ENCODE measurements around the gene FBXL13. TPM values are rescaled to one million over a fixed set of nuclear protein-coding genes. Genes with fewer than 3 reads are reported as not detected.
"Not testable (repeated sequence)": the region's sequence is repeated elsewhere in the genome, so short reads cannot be mapped to it uniquely, and the experiment has no call there.

FBXL13 gene
- total RNA-seq, 1 experiment from 2014 or later: 0.75 TPM

DNA sequence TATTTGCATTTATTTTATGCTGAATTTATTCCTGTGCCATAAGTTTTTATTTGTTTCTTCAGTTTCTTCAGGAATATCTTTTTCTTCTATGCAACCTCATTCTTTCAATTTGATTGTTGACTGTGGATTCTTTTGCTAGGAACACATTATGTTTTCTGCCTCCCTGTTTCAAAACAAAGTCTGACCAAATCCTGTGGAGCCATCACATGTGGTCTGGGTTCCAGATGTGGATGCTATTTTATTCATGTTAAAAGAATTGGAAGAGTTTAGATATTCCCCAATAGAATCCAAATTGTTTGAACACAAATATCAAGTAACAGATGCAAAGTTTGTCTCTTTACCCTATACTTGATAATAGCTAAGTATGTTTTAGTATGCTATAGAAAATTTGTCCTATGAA is 218.6 kb downstream of the FBXL13 start:
- Histone ChIP-seq H3K4me3 (no peak overlapping the region), H3K27me3 (no peaks in the 10 kb centered on the region), H3K27ac (no peak overlapping the region), H3K4me1 (peaks cover 18% of the 10 kb centered on the region), H3K36me3 (no peaks in the 10 kb centered on the region), H3K9me3 (replicated peaks) (peaks cover 8% of the 10 kb centered on the region)
- DNase-seq: no peak

DNA sequence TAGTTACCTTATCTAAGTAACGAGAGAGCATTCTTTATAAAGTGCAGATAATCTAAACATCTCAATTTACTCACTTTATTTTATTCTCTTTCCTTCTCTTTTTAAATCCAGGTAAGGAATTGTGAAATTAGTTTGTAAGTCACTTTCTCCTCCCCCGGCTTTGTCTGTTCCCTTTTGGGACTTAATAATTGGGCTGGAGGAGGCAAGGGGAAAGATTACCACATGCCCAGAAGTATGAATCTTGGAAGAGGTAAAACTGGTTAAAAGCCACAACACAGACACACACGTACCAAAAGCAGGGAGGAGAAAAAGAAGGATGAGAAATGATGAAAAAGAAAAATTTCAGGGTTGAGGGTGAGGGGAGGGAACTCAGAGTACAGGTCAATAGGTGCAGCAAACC is 225.1 kb downstream of the FBXL13 start:
- no peak overlapping the region for H3K4me3 ChIP-seq
- no peak for DNase-seq
- H3K9me3 ChIP-seq (replicated peaks): peaks cover 8% of the 10 kb centered on the region
- no peak overlapping the region for H3K27ac ChIP-seq
- H3K36me3 ChIP-seq: no peaks in the 10 kb centered on the region
- H3K27me3 ChIP-seq: no peaks in the 10 kb centered on the region
- no peaks in the 10 kb centered on the region for H3K4me1 ChIP-seq

DNA sequence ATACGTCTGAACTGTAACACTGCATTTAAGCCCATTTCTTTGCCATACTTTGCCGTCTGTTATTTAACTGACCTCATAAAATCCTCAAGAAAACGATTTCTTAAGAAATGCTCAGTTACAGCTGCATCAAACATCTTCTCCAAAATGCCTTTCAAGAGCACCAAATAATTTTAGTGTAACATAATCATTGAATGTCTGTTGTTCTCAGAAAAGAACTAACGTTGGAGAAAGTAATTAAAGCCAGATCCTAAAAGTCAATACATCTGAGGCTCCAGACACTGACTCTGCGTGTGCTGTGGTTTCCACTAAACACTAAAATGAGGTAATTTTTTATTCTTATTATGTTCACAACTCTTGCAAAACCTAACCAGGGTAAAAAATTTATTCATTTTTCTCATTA is 225.5 kb downstream of the FBXL13 start:
- DNase-seq: no peak
- Histone ChIP-seq H3K9me3 (replicated peaks) (peaks cover 8% of the 10 kb centered on the region), H3K27ac (no peak overlapping the region), H3K4me3 (no peak overlapping the region), H3K27me3 (no peaks in the 10 kb centered on the region), H3K36me3 (no peaks in the 10 kb centered on the region), H3K4me1 (no peaks in the 10 kb centered on the region)

DNA sequence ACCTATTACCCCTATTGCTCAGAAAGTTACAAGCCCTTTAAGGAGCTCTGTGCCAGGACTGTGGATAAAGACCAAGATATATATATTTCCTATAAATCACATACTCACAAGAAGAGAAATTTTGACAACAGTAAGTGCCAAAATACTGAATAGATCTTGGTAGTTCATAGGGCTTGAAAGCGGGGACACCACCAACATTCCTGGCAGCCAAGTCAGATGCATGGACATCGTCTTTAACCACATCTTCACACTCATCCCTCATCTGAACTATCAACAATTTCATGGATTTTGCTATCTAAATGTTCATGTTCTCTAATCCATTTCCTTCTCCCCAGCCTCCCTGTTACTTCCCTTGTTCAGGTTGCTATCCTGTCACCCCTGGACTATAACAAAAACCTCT is 229.2 kb downstream of the FBXL13 start:
- H3K27me3 ChIP-seq: no peaks in the 10 kb centered on the region
- no peak overlapping the region for H3K4me3 ChIP-seq
- no peaks in the 10 kb centered on the region for H3K9me3 ChIP-seq (replicated peaks)
- no peaks in the 10 kb centered on the region for H3K36me3 ChIP-seq
- no peak for DNase-seq
- peaks cover 16% of the 10 kb centered on the region for H3K4me1 ChIP-seq
- no peak overlapping the region for H3K27ac ChIP-seq

DNA sequence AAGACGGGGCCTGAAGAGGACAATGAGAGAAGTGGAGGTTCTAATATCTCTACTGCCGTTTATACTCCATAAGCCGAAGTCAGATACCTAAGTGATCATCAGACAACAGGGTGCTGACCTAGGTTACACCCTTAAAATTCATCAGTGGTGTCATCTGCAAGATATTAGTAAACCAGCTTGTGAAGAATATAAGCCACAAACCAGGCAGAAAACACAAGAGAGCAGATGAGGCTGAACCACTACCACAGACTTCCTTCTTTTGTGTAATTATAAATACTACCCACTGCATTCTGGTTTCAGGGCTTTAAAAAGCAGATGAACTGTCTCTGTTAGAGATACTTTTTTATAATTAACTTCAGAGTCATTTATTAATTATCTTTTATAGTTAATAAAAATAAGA is 230.7 kb downstream of the FBXL13 start:
- peaks cover 22% of the 10 kb centered on the region for H3K4me1 ChIP-seq
- no peaks in the 10 kb centered on the region for H3K27me3 ChIP-seq
- H3K36me3 ChIP-seq: no peaks in the 10 kb centered on the region
- no peak overlapping the region for H3K4me3 ChIP-seq
- no peaks in the 10 kb centered on the region for H3K9me3 ChIP-seq (replicated peaks)
- no peak for DNase-seq
- no peak overlapping the region for H3K27ac ChIP-seq

DNA sequence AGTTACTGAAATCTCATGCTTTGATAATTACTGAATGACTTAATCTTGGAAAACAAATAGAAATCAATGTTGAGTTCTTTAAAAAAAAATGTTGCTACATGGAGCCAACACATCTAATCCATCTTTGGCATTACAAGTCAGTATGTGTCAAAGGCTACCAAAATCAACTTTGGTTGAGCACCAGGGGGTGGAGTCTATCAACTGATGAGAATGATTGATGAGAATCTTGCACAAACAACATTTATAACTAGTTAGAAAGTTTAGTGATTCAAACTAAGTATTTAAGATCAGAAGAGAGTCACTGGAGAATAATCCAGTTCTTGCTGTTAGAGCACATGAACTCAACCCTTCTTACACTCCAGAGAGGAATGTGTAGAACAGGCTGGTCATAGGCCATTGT is 232.3 kb downstream of the FBXL13 start:
- H3K36me3 ChIP-seq: no peaks in the 10 kb centered on the region
- peaks cover 37% of the 10 kb centered on the region for H3K4me1 ChIP-seq
- no peak overlapping the region for H3K27ac ChIP-seq
- no peak overlapping the region for H3K4me3 ChIP-seq
- H3K9me3 ChIP-seq (replicated peaks): no peaks in the 10 kb centered on the region
- H3K27me3 ChIP-seq: no peaks in the 10 kb centered on the region
- DNase-seq: no peak

DNA sequence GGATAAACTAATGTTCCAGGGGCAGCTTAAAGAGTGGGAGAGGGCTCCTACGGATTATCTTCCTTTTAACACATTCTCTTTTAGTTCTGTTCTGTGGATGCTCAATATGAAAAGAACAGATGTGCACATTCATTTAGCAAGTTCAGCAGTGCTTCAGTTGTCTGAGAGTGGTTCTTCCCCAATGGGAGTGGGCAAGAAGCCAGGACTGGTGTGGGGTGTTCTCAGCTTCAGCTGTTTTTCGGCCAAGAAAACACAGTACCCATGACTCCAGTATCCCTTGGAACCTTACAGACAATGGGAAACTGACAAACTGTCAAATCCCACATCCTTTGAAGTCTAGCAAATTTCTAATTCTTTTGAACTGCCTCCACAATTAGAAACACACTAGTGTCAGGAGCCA is 233.3 kb downstream of the FBXL13 start:
- no peaks in the 10 kb centered on the region for H3K27me3 ChIP-seq
- DNase-seq: peak; percentile 93 to 98

DNA sequence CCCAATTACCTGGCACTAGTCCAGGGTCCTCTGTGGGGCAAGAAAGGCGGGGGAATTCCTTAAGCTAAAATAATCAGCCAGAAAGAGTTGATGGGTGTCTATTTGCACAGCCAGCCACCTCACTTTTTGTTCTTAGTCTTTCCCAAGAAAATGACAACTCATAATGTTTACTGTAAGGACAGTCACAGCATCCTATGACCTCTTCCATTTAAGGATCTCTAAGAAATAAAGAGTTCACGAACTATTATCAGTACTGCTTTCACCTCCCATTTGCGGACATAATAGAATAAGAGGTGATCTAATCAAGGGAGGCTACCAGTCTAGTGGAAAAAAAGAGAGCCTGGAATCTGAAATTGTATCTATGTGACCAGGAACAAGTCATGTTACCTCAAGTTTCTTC is 234.2 kb downstream of the FBXL13 start:
- no peaks in the 10 kb centered on the region for H3K9me3 ChIP-seq (replicated peaks)
- peaks cover 54% of the 10 kb centered on the region for H3K4me1 ChIP-seq
- no peaks in the 10 kb centered on the region for H3K36me3 ChIP-seq
- no peak for DNase-seq
- H3K27ac ChIP-seq: no peak overlapping the region; the same call in 1 of the 2 replicates
- no peak overlapping the region for H3K4me3 ChIP-seq
- H3K27me3 ChIP-seq: no peaks in the 10 kb centered on the region

More for the DNA sequence above, 233.3 kb downstream of the FBXL13 start:
- Histone ChIP-seq H3K4me1 (peaks cover 47% of the 10 kb centered on the region), H3K36me3 (no peaks in the 10 kb centered on the region), H3K27ac (peak overlapping the region; percentile 5; the same call in 1 of the 2 replicates), H3K9me3 (replicated peaks) (no peaks in the 10 kb centered on the region), H3K4me3 (no peak overlapping the region)

DNA sequence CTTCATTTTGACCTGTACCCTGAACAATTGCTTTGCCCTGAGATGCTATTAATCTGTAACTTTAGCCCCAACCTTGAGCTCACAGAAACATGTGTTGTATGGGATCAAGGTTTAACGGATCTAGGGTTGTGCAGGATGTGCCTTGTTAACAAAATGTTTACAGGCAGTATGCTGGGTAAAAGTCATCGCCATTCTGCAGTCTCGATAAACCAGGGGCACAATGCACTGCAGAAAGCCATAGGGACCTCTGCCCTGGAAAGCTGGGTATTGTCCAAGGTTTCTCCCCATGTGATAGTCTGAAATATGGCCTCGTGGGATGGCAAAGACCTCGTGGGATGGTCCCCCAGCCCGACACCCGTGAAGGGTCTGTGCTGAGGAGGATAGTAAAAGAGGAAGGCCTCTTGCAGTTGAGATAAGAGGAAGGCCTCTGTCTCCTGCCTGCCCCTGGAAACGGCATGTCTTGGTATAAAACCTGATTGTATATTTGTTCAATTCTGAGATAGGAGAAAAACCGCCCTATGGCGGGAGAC is 236.0 kb downstream of the FBXL13 start:
- H3K4me1 ChIP-seq: peaks cover 64% of the 10 kb centered on the region
- H3K27ac ChIP-seq; H3K27me3 ChIP-seq; H3K36me3 ChIP-seq; H3K4me3 ChIP-seq; H3K9me3 ChIP-seq (replicated peaks): not testable (repeated sequence)
- peak in 1 of 2 experiments; percentile 31 for DNase-seq

DNA sequence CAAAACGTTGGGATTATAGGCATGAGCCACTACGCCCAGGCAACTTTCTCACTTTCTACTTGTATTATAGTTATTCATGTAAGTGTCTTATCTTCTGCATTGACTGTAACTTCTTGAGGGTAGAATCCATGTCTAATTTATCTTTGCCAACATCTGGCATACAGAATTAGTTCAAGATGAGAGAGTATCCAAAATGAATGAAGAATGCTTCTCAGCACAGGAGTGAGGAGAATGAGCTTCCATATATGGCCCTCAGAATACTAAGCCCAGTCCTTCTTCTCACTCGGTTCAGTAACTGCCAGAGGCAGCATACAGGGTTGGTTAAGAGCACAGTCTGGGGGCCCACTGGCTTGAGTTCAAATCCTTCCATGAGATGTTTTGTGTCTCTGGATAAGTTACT is 236.8 kb downstream of the FBXL13 start:
- H3K36me3 ChIP-seq: no peaks in the 10 kb centered on the region
- H3K4me1 ChIP-seq: peaks cover 64% of the 10 kb centered on the region
- peak overlapping the region; percentile 68 for H3K27ac ChIP-seq
- H3K4me3 ChIP-seq: no peak overlapping the region
- DNase-seq: peak in 1 of 2 experiments; percentile 38
- no peaks in the 10 kb centered on the region for H3K9me3 ChIP-seq (replicated peaks)
- no peaks in the 10 kb centered on the region for H3K27me3 ChIP-seq

DNA sequence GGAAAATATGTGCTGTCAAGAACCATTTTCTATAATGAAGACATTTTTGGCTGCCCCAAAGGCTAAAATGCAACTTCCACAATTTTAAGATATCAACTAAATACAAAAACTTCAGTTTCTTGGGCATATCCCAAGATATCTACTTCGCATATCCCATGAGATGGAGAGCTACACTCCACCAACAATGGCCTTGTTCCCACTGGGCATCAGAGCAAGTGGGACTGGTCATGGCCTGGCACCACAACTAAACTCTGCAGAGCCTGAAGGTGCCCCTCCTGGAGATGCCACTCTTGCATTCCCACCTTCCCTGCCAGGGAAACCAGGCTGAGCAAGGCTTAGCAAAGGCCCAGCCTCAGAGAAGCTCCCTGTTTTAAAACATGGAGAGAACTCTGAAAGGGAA is 237.6 kb downstream of the FBXL13 start:
- no peaks in the 10 kb centered on the region for H3K27me3 ChIP-seq
- no peak overlapping the region for H3K4me3 ChIP-seq
- H3K27ac ChIP-seq: peak overlapping the region; percentile 68

DNA sequence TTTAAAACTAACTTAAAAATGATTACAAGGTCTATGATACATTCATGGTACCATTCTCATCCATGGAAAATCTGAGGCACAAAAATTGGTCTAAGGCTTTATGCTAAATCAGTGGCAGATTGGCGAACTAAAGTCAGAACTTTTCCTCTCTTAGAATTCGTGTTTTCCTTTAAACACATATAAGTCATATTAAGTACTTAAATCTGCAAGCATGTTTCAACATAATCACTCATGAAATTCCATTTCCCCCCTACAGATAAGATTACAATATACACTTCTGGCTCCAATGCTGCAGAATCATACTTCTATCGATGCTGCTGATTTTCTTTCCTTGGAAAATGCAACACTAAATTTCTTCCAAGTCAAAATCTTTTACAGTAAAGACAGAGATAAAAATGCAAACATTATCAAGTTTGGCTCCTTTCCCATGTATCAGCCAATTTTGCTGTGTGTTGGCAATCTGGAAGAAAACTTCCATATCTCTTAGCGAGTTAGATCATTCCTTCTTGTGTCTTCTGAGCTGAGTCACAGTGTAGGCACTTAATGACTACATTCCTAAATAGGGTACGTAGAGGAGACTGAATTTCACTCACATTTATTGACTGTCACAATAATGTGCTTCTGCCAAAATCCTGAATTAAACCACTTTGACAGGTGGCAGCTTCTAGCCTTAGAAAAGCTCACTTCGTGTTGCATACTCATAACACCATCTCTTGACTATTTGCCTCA is 238.2 kb downstream of the FBXL13 start:
- no peaks in the 10 kb centered on the region for H3K9me3 ChIP-seq (replicated peaks)
- peaks cover 59% of the 10 kb centered on the region for H3K4me1 ChIP-seq
- H3K4me3 ChIP-seq: peak overlapping the region; percentile 5
- peak; percentile 60 to 85 for DNase-seq
- peak overlapping the region; percentile 68 for H3K27ac ChIP-seq
- H3K36me3 ChIP-seq: no peaks in the 10 kb centered on the region
- no peaks in the 10 kb centered on the region for H3K27me3 ChIP-seq

More for the DNA sequence above, 237.6 kb downstream of the FBXL13 start:
- Histone ChIP-seq H3K36me3 (no peaks in the 10 kb centered on the region), H3K4me1 (peaks cover 66% of the 10 kb centered on the region), H3K9me3 (replicated peaks) (no peaks in the 10 kb centered on the region)
- DNase-seq: no peak

DNA sequence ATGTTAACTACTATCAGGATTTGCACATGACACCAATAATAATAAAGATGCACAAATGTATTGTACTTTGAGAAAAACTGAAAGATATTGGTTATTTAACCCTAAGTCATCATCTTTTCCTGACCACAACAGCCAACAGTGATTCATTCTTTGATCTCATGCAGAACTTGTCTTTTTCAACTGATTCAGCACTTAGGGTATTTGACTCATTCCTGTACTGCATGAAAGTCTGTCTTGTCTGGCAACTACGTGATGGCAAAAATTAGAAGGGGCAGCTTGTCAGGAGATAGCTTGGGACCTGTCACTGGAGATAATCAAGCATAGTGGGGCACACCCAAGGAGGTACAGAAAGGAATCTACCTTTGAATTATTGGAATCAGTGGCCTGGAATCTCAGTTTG is 239.6 kb downstream of the FBXL13 start:
- Histone ChIP-seq H3K27ac (peak overlapping the region; percentile 34; the same call in 1 of the 2 replicates), H3K4me3 (no peak overlapping the region), H3K4me1 (peaks cover 46% of the 10 kb centered on the region), H3K36me3 (no peaks in the 10 kb centered on the region), H3K9me3 (replicated peaks) (no peaks in the 10 kb centered on the region), H3K27me3 (no peaks in the 10 kb centered on the region)
- DNase-seq: peak in 1 of 2 experiments; percentile 44

DNA sequence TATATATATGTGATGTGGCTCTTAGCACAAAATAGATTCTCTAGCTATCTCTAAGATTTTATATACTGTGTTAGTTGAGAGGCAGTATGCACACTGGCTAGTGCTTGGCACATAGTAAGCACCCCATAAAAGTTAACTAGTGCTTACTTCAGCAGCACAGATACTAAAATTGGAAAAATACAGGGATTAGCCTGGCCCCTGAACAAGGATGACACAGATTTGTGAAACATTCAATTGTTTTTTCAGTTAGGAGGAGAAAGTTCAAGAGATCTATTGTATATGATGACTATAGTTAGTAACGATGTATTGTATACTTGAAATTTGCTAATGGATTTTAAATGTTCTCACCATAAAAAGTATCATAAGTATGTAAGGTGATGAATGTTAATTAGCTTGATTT is 240.1 kb downstream of the FBXL13 start:
- Histone ChIP-seq H3K9me3 (replicated peaks) (no peaks in the 10 kb centered on the region), H3K4me1 (peaks cover 43% of the 10 kb centered on the region), H3K36me3 (no peaks in the 10 kb centered on the region), H3K27me3 (no peaks in the 10 kb centered on the region), H3K27ac (no peak overlapping the region), H3K4me3 (no peak overlapping the region)
- DNase-seq: no peak

DNA sequence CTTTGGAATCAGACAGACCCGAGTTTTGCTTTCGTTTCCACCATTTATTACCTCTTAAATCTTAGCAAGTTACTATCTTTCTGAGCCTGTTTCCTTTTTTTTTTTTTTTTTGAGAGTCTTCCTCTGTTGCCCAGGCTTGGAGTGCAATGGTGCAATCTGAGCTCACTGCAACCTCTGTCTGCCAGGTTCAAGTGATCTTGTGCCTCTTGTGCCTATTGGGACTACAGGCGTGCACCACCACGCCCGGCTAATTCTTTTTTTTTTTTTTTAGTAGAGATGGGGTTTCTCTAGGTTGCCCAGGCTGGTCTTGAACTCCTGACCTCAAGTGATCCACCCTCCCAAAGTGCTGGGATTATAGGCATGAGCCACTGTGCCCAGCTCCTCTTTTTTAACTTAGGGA is 241.3 kb downstream of the FBXL13 start:
- H3K27ac ChIP-seq: no peak overlapping the region
- no peaks in the 10 kb centered on the region for H3K9me3 ChIP-seq (replicated peaks)
- H3K36me3 ChIP-seq: no peaks in the 10 kb centered on the region
- no peaks in the 10 kb centered on the region for H3K27me3 ChIP-seq
- no peak for DNase-seq
- peaks cover 40% of the 10 kb centered on the region for H3K4me1 ChIP-seq
- no peak overlapping the region for H3K4me3 ChIP-seq

DNA sequence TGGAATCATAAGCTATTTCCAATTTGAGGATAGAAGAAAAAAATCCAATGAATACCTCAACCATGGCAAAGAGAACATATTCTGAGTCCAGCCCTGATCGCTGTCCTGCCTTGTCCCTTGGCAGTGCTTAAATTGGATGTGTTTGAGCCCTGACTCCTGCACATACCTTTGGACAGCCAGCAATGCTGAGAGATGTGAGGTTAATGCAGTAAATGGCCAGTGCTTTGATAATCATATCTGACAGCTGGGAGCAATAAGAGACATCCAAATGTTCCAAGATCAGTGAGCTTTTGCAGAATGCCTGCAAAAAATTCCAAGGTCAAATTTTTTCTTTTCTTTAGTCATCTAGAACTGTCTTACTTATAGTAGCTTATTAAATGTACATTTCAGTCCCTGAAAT is 241.9 kb downstream of the FBXL13 start:
- H3K27me3 ChIP-seq: no peaks in the 10 kb centered on the region
- no peak overlapping the region for H3K4me3 ChIP-seq
- peaks cover 33% of the 10 kb centered on the region for H3K4me1 ChIP-seq
- DNase-seq: no peak
- H3K27ac ChIP-seq: no peak overlapping the region
- H3K9me3 ChIP-seq (replicated peaks): no peaks in the 10 kb centered on the region
- H3K36me3 ChIP-seq: no peaks in the 10 kb centered on the region

All from SJCRH30 (cell line).